ENCODE data around the gene SH3GLB2. TPM values are rescaled to one million over a fixed set of nuclear protein-coding genes. Genes with fewer than 3 reads are reported as not detected.

The SH3GLB2 gene
- total RNA-seq, 1 experiment from 2014 or later: 52.7 TPM

DNA sequence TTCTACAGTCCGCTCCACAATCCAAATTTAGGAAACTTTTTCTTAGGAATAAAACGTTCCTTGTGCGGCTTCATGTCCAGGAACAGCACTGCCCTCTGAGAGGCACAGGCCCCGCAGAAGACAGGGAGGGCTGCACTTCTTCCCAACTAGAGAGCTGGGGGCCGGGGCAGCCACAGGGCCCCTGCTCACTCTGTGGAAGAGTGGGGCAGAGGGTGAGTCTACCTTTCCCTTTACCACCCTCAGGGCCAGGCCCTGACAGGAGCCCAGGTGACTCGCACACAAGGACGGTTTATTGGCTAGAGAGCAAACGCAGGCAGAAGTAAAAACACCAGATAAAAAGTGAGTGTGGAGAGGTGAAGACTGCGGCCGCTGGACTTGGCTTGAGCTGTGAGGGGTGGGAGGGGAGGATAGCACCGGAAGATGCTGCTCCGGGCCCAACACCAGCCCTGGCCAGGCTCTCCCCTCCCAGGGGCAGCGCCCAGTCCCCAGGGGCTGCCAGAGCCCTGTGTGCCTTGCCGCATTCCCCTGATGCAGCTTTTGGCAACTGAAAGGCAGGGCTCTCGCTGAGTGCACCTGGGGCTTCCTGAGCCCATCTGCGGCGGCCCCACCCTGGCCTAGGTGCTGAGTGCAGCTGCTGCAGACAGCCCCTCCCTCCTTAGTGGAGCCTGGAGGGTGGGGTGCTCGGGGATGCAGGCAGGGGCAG is 20.2 kb downstream of the SH3GLB2 start:
- TF ChIP-seq, protein P1, sequence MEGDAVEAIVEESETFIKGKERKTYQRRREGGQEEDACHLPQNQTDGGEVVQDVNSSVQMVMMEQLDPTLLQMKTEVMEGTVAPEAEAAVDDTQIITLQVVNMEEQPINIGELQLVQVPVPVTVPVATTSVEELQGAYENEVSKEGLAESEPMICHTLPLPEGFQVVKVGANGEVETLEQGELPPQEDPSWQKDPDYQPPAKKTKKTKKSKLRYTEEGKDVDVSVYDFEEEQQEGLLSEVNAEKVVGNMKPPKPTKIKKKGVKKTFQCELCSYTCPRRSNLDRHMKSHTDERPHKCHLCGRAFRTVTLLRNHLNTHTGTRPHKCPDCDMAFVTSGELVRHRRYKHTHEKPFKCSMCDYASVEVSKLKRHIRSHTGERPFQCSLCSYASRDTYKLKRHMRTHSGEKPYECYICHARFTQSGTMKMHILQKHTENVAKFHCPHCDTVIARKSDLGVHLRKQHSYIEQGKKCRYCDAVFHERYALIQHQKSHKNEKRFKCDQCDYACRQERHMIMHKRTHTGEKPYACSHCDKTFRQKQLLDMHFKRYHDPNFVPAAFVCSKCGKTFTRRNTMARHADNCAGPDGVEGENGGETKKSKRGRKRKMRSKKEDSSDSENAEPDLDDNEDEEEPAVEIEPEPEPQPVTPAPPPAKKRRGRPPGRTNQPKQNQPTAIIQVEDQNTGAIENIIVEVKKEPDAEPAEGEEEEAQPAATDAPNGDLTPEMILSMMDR (conservative IDR thresholded peaks at IDR 0.05; ENCODE audit: low read depth, low read length): no peak
- peaks cover 43% of the 10 kb centered on the region for H3K36me3 ChIP-seq (ENCODE audit: insufficient read depth, low read length, poor library complexity, severe bottlenecking)
- no peaks in the 10 kb centered on the region for H3K27me3 ChIP-seq (replicated peaks; ENCODE audit: insufficient read depth, low read depth, low read length, poor library complexity)
- H3K4me1 ChIP-seq (ENCODE audit: insufficient read depth, low read length, poor library complexity, severe bottlenecking): no peaks in the 10 kb centered on the region
- ChIA-PET POLR2A (ENCODE audit: low non-redundant PET) (no interaction called here), CTCF (interaction anchor here (0.5 kb wide), 1 partner anchor 33 kb away, joined by 4 read pairs; no protein-coding TSS in a partner anchor)
- H3K9me3 ChIP-seq (ENCODE audit: low read depth, low read length, poor library complexity, severe bottlenecking): no peaks in the 10 kb centered on the region
- intact Hi-C loops (cut with micrococcal nuclease; ENCODE audit: unreplicated experiment): loop anchor here (5.0 kb wide), 1 partner anchor 604 kb away; no protein-coding TSS in a partner anchor
- H3K4me3 ChIP-seq (ENCODE audit: low read depth, low read length, poor library complexity, severe bottlenecking): no peak overlapping the region
- no peak overlapping the region for H3K27ac ChIP-seq (ENCODE audit: low read depth, low read length, poor library complexity, severe bottlenecking)
- BruUV-seq (replicated peaks): no TSS peak
- DNase-seq (ENCODE audit: low spot score): no peak

DNA sequence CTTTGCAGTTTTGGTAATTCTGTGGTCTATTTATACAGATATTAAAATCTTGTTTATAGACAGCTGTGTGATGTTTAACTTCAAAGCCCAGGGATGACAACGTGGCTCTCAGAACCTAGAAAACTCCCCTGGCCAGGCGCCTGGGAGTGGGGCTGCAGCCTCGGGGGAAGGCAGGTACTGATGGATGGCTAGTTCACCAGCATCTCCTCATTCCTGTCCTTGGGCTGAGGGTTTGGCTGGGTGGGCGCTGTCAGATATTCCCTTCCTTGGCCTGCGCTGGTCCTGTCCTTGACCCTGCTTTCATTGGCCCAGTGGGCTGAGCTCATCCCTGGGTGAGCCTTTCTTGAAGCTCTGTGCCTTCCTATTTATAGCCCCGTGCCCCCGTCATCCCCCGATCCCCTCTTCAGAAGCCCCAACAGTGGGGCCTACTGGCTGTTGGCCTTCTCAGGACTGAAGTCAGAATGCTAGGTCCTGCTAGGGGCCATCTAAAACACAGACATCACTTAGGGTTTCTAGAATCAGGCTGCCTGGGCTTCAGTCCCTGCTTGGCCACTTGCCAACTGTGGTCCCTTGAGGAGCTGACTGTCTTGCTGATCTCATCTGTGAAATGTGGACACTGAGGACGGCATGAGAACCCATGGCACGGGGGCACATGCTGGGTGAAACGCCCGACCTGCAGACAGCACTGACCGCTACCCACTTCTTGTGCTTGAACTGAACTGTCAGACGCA is 20.9 kb downstream of the SH3GLB2 start:
- H3K4me3 ChIP-seq (ENCODE audit: low read depth, low read length, poor library complexity, severe bottlenecking): no peak overlapping the region
- CTCF ChIA-PET: interaction anchor here (0.5 kb wide), 1 partner anchor 32 kb away, joined by 4 read pairs; no protein-coding TSS in a partner anchor
- no peak overlapping the region for H3K27ac ChIP-seq (ENCODE audit: low read depth, low read length, poor library complexity, severe bottlenecking)
- BruUV-seq (replicated peaks): no TSS peak
- no peaks in the 10 kb centered on the region for H3K9me3 ChIP-seq (ENCODE audit: low read depth, low read length, poor library complexity, severe bottlenecking)
- H3K4me1 ChIP-seq (ENCODE audit: insufficient read depth, low read length, poor library complexity, severe bottlenecking): no peaks in the 10 kb centered on the region
- DNase-seq (ENCODE audit: low spot score): no peak
- peaks cover 46% of the 10 kb centered on the region for H3K36me3 ChIP-seq (ENCODE audit: insufficient read depth, low read length, poor library complexity, severe bottlenecking)
- no peaks in the 10 kb centered on the region for H3K27me3 ChIP-seq (replicated peaks; ENCODE audit: insufficient read depth, low read depth, low read length, poor library complexity)
- POLR2A ChIA-PET (ENCODE audit: low non-redundant PET): no interaction called here
- TF ChIP-seq, protein P1 (conservative IDR thresholded peaks at IDR 0.05; ENCODE audit: low read depth, low read length): no peak
- TF ChIP-seq EZH2 (IDR thresholded peaks at IDR 0.05; ENCODE audit: borderline replicate concordance, low read depth, low read length, poor library complexity, severe bottlenecking): no peak
- intact Hi-C loops (cut with micrococcal nuclease; ENCODE audit: unreplicated experiment): loop anchor here (5.0 kb wide), 1 partner anchor 605 kb away; no protein-coding TSS in a partner anchor

DNA sequence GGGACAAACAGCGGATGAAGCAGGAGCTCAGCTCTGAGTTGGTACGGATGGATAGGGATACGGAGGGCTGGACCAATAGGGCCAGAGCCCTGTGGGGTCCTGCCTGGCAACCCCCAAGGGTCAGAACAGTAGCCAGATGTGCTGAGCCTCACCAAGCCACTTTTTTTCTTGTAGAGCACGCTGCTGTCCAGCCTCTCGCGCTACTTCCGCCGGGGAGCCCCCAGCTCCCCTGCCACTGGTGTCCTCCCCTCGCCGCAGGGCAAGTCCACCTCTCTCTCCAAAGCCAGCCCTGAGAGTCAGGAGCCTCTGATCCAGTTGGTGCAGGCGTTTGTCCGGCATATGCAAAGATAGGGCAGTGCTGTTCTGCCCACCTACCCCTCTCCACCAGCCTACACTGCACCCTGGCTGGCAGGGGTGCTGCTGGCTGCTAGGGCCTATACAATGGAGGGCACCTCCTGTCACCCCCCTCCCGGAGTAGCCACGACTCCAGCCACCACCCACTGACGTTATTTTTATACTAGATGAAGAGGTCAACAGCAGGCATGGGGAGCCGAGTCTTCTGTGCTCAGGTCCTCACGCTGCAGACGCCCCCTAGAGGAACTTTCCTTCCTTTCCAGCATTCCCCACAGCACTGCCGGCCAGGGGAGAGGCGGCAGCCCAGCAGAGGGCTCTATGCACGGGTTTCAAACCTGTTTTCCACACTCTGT is 21.6 kb downstream of the SH3GLB2 start:
- POLR2A ChIA-PET (ENCODE audit: low non-redundant PET): no interaction called here
- peaks cover 53% of the 10 kb centered on the region for H3K36me3 ChIP-seq (ENCODE audit: insufficient read depth, low read length, poor library complexity, severe bottlenecking)

More for the DNA sequence above, 21.6 kb downstream of the SH3GLB2 start:
- no peak for TF ChIP-seq EZH2 (IDR thresholded peaks at IDR 0.05; ENCODE audit: borderline replicate concordance, low read depth, low read length, poor library complexity, severe bottlenecking)
- TF ChIP-seq, protein P1 (conservative IDR thresholded peaks at IDR 0.05; ENCODE audit: low read depth, low read length): peak; percentile 96
- TSS peak; percentile 90 for BruUV-seq (replicated peaks)
- intact Hi-C loops (cut with micrococcal nuclease; ENCODE audit: unreplicated experiment): loop anchor here (5.0 kb wide), 1 partner anchor 606 kb away; no protein-coding TSS in a partner anchor
- Histone ChIP-seq H3K4me3 (ENCODE audit: low read depth, low read length, poor library complexity, severe bottlenecking) (no peak overlapping the region), H3K27ac (ENCODE audit: low read depth, low read length, poor library complexity, severe bottlenecking) (peak overlapping the region; percentile 18), H3K27me3 (replicated peaks; ENCODE audit: insufficient read depth, low read depth, low read length, poor library complexity) (no peaks in the 10 kb centered on the region), H3K4me1 (ENCODE audit: insufficient read depth, low read length, poor library complexity, severe bottlenecking) (no peaks in the 10 kb centered on the region), H3K9me3 (ENCODE audit: low read depth, low read length, poor library complexity, severe bottlenecking) (no peaks in the 10 kb centered on the region)
- DNase-seq (ENCODE audit: low spot score): peak; percentile 87
- CTCF ChIA-PET: no interaction called here
